Pulmonary artery endothelial cell (primary cell): ENCODE results near the gene SIGLEC8. TPM values are rescaled to one million over a fixed set of nuclear protein-coding genes. Genes with fewer than 3 reads are reported as not detected.

Experiments
- DNase-seq: peaks from one replicate; pipeline ENCODE4 v3.0.0-alpha.2; 2011; ENCODE audit warnings: low read depth, low spot score
- total RNA-seq: library from RNA; depleted of rRNA; stranded (reverse); fragments of >200 nt; gene quantifications from 2 replicates; pipeline ENCODE4 v1.2.3, GENCODE V29; 2014

The SIGLEC8 gene
- total RNA-seq, 1 donor from 2014 or later: not detected

DNA sequence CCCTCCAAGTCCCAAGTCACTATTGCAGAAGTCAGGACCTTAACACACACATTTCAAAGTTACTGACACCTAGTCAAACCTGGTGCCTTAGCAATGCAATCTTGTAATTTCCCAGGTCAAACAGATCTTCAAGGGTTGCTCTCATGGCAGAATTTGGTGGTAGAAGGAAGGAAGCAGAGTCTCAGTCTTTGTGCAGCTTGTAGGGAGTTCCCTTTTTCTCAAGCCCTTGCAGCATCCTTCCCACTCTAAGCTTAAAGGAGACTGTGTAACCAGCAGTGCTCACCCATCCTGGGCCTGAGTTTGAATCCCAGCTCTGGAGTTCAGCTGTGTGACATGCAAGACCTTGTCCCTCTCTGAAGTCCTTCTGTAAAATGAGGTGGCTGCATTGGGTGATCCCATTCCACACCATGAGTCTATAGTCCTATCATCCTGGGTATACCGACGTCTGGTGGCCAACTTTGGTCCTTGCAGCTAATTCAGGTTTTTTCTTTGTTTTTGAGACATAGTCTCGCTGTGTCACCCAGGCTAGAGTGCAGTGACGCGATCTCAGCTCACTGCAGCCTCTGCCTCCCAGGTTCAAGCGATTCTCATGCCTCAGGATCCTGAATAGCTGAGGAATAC lies 50.6 kb downstream of the SIGLEC8 start:
- DNase-seq: no peak

DNA sequence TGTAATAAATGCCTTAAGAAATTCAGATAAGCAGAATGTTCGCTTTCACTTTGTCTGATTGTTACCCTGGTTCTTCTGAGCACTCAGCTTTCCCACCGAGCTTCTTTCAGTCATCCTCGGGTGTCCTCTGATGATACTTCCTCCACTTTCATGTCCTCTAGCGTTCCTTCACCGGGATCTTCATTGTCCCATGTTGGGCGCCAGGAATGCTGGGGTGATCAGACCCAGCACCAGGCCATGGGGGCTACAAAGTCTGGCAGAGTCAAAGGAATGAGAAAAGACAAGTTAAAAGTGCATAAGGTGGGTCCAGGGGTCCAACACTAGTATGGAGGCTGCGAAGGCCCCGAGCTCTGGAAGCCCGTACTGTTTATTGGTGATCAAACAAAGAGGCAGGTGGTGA lies 56.1 kb downstream of the SIGLEC8 start:
- DNase-seq: no peak

Other genes starting within 250 kb of the SIGLEC8 start
- not detected in 2 replicates for gene CD33, start 233.4 kb downstream of the SIGLEC8 start, total RNA-seq
- gene SIGLECL1, start 207.4 kb downstream of the SIGLEC8 start, total RNA-seq: not detected in 2 replicates
- gene IGLON5, start 146.8 kb downstream of the SIGLEC8 start, total RNA-seq: not detected in 2 replicates
- gene VSIG10L, start 116.3 kb downstream of the SIGLEC8 start, total RNA-seq: 0.04 and 0.07 TPM in 2 replicates
- gene ETFB, start 92.1 kb downstream of the SIGLEC8 start, total RNA-seq: 65.6 and 66.1 TPM in 2 replicates
- not detected in 2 replicates for gene CLDND2, start 89.5 kb downstream of the SIGLEC8 start, total RNA-seq
- not detected in 2 replicates for gene NKG7, start 85.8 kb downstream of the SIGLEC8 start, total RNA-seq
- gene LIM2, start 70.5 kb downstream of the SIGLEC8 start, total RNA-seq: not detected in 2 replicates
- not detected in 2 replicates for gene C19orf84, start 67.9 kb downstream of the SIGLEC8 start, total RNA-seq
- not detected in 2 replicates for gene SIGLEC10, start 40.8 kb downstream of the SIGLEC8 start, total RNA-seq
- not detected in 2 replicates for gene CEACAM18, start 20.1 kb upstream of the SIGLEC8 start, total RNA-seq
- gene SIGLEC12, start 43.3 kb upstream of the SIGLEC8 start, total RNA-seq: not detected in 2 replicates
- not detected in 2 replicates for gene SIGLEC6, start 73.2 kb upstream of the SIGLEC8 start, total RNA-seq
- 3.5 and 7.4 TPM in 2 replicates for gene ZNF175, start 112.8 kb upstream of the SIGLEC8 start, total RNA-seq
- not detected in 2 replicates for gene SIGLEC5, start 171.9 kb upstream of the SIGLEC8 start, total RNA-seq
- gene SIGLEC14, start 188.4 kb upstream of the SIGLEC8 start, total RNA-seq: not detected in 2 replicates
- gene SPACA6, start 234.9 kb upstream of the SIGLEC8 start, total RNA-seq: 5.1 and 6.8 TPM in 2 replicates